ENCODE measurements around the gene ACAD9.
"Not testable (repeated sequence)": the region's sequence is repeated elsewhere in the genome, so short reads cannot be mapped to it uniquely, and the experiment has no call there.

Gene ACAD9

DNA sequence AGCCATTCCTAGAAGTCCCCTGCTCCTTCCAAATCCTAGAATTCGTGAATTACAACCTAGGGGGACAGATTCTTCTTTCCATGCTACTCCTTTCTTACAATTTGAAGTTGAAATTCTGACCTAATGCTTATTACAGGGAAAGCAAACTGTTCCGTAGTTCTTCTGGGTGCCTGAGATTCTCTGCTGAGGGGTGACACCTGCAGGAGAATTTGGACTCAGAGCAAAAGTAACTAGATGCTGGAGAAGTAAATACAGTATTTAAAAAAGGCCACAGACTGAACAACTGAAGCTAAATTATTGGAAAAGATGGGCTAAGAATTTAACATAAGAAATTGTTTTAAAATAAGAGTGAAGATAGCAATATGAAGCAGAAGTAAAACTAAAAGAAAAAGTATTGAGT lies 37.9 kb downstream of the ACAD9 start:
- DNase-seq (ENCODE audit: low read depth), result no peak
- TF ChIP-seq, protein P1, sequence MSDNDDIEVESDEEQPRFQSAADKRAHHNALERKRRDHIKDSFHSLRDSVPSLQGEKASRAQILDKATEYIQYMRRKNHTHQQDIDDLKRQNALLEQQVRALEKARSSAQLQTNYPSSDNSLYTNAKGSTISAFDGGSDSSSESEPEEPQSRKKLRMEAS (IDR thresholded peaks at IDR 0.05; ENCODE audit: low read depth, low read length), result no peak
- TF ChIP-seq, protein P2, sequence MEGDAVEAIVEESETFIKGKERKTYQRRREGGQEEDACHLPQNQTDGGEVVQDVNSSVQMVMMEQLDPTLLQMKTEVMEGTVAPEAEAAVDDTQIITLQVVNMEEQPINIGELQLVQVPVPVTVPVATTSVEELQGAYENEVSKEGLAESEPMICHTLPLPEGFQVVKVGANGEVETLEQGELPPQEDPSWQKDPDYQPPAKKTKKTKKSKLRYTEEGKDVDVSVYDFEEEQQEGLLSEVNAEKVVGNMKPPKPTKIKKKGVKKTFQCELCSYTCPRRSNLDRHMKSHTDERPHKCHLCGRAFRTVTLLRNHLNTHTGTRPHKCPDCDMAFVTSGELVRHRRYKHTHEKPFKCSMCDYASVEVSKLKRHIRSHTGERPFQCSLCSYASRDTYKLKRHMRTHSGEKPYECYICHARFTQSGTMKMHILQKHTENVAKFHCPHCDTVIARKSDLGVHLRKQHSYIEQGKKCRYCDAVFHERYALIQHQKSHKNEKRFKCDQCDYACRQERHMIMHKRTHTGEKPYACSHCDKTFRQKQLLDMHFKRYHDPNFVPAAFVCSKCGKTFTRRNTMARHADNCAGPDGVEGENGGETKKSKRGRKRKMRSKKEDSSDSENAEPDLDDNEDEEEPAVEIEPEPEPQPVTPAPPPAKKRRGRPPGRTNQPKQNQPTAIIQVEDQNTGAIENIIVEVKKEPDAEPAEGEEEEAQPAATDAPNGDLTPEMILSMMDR (IDR thresholded peaks at IDR 0.05; ENCODE audit: low read depth, low read length), result no peak
- TF ChIP-seq MYC (IDR thresholded peaks at IDR 0.05; ENCODE audit: low read depth, low read length) (no peak), POLR2A (IDR thresholded peaks at IDR 0.05; ENCODE audit: extremely low read depth, insufficient read length) (no peak)
- H3K4me3 ChIP-seq (ENCODE audit: low read depth, low read length), result no peak overlapping the region

DNA sequence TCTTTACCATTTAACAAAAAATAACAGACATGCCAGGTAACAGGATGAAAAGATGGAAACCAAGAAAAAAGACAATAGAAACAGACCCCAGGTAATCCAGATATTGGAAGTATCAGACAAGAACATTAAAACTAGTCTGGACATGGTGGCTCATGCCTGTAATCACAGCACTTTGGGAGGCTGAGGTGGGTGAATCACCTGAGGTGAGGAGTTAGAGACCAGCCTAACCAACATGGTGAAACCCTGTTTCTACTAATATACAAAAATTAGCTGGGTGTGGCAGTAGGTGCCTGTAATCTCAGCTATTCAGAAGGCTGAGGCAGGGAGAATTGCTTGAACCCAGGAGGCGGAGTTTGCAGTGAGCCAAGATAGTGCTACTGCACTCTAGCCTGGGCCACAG lies 40.6 kb downstream of the ACAD9 start:
- TF ChIP-seq, protein P2 (IDR thresholded peaks at IDR 0.05; ENCODE audit: low read depth, low read length), result no peak
- TF ChIP-seq, protein P1 (IDR thresholded peaks at IDR 0.05; ENCODE audit: low read depth, low read length), result no peak
- no peak for DNase-seq (ENCODE audit: low read depth)
- H3K4me3 ChIP-seq (ENCODE audit: low read depth, low read length), result no peak overlapping the region

DNA sequence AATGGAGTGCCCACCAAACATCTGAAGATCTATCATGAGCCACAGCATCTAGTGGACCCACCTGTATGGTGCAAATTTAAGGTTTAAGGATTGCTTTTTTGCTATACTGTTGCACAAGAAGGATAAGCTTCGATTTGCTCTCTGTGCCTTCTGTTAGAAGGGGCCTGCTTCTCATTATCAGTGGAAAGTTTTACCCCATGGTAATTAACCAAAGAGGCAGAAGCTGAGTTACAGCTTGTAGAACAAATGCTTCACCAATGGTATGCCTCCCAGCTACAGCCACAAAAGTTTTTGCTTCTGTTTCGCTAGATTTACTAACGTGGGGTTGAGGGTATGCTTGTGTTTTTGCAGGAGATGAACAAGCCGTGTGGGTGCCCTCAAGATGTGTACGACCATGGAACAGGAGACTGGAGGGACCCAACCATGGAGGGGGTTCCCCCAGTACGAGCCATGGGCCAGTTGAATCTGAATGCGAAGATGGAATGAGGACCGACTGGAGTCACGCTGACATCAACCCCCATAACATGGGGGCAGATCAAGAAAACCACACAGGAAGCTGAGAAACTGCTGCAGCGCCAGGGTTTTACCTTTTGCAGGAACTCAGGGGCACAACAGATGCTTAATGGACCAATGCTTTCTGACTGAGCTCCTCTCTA lies 43.5 kb downstream of the ACAD9 start:
- no peak overlapping the region for H3K4me3 ChIP-seq (ENCODE audit: low read depth, low read length)
- TF ChIP-seq, protein P2 (IDR thresholded peaks at IDR 0.05; ENCODE audit: low read depth, low read length), result no peak
- TF ChIP-seq POLR2A (IDR thresholded peaks at IDR 0.05; ENCODE audit: extremely low read depth, insufficient read length), result no peak
- DNase-seq (ENCODE audit: low read depth), result peak; percentile 40

DNA sequence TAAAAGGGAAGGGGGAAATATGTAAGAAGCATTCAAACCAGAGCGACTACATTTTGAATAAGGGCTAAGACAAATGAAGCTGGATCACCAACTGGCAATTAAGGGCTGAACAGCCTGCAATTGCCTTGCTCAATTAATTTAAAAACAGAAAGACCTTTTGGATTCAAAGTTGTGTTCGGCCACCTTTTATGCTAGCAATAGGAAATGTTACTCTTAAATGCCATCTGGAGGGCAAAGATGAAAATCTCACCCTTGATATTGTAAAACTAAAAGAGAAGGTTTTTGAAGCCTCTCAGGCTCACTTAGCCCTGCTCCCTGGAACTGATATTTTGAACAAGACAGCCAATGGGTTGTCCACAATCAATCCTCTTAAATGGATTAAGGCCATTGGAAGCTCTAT lies 44.2 kb downstream of the ACAD9 start:
- peak; percentile 21 for DNase-seq (ENCODE audit: low read depth)
- no peak overlapping the region for H3K4me3 ChIP-seq (ENCODE audit: low read depth, low read length)
- TF ChIP-seq POLR2A (IDR thresholded peaks at IDR 0.05; ENCODE audit: extremely low read depth, insufficient read length) (no peak), MYC (IDR thresholded peaks at IDR 0.05; ENCODE audit: low read depth, low read length) (no peak)
- TF ChIP-seq, protein P1 (IDR thresholded peaks at IDR 0.05; ENCODE audit: low read depth, low read length), result no peak
- TF ChIP-seq, protein P2 (IDR thresholded peaks at IDR 0.05; ENCODE audit: low read depth, low read length), result no peak

DNA sequence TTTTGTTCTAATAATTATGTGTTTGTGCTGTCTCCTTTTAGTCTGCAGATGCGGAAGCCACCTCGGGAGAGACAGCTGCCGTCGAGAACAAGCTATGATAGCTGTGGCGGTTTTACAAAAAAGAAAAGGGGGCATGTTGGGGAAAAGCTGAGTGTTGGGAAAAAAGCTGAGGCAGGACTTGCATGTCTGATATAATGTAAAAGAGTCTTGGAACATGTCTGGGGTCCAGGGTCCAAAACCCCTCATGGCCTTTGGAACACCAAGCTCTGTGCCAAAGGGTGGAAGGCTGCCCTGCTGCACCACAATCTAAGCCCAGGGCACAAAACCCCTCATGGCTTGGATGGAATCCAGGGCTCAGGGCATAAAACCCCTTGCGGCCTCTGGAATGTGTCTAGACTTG lies 44.6 kb downstream of the ACAD9 start:
- H3K4me3 ChIP-seq (ENCODE audit: low read depth, low read length); DNase-seq (ENCODE audit: low read depth): not testable (repeated sequence)

DNA sequence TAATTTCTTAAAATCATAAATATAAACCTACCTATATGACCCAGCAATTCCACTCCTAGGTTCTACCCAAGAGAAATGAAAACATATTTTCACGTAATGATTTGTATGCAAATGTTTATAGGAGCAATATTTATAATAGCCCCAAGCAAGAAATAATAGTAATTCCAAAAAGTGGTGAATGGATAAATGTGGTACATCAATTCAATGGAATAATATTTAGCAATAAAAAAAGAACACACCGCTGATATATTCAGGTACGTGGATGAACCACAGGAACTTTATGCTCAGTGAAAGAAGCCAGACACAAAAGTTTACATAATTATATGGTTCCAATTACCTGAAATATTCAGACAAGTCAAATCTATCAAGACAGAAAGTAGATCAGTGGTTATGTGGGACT lies 49.9 kb downstream of the ACAD9 start:
- TF ChIP-seq POLR2A (IDR thresholded peaks at IDR 0.05; ENCODE audit: extremely low read depth, insufficient read length) (no peak), MYC (IDR thresholded peaks at IDR 0.05; ENCODE audit: low read depth, low read length) (no peak)
- TF ChIP-seq, protein P1 (IDR thresholded peaks at IDR 0.05; ENCODE audit: low read depth, low read length), result no peak
- TF ChIP-seq, protein P2 (IDR thresholded peaks at IDR 0.05; ENCODE audit: low read depth, low read length), result no peak
- DNase-seq (ENCODE audit: low read depth), result no peak
- H3K4me3 ChIP-seq (ENCODE audit: low read depth, low read length), result no peak overlapping the region

All from NB4 (cell line).